H9 (cell line): ENCODE data around the gene NPB. TPM values are rescaled to one million over a fixed set of nuclear protein-coding genes. Genes with fewer than 3 reads are reported as not detected.

Experiments
- DNase-seq: peaks from one replicate; pipeline ENCODE4 v3.0.0-alpha.2; 2017
- H2AFZ ChIP-seq: one replicate; pipeline ENCODE4 v1.6.1; 2013; ENCODE audit warnings: mild to moderate bottlenecking, low read length, control low read depth, moderate library complexity
- H2AK5ac ChIP-seq: 2 replicates; pipeline ENCODE4 v1.6.1; 2013; ENCODE audit warnings: low read length, control low read depth, mixed read lengths; ENCODE audit not compliant: insufficient read length
- H2BK120ac ChIP-seq: one replicate; pipeline ENCODE4 v1.6.1; 2013; ENCODE audit warnings: low read depth, mild to moderate bottlenecking, low read length, control low read depth, inconsistent platforms; ENCODE audit not compliant: poor library complexity, severe bottlenecking
- H2BK12ac ChIP-seq: 2 replicates; pipeline ENCODE4 v1.6.1; 2013; ENCODE audit warnings: low read length, control low read depth, mixed read lengths, low read depth; ENCODE audit not compliant: insufficient read length
- H2BK15ac ChIP-seq: 2 replicates; pipeline ENCODE4 v1.6.1; 2013; ENCODE audit warnings: low read depth, low read length, control low read depth
- H2BK20ac ChIP-seq: one replicate; pipeline ENCODE4 v1.6.1; 2013; ENCODE audit warnings: low read depth, mild to moderate bottlenecking, low read length, control low read depth, inconsistent platforms; ENCODE audit not compliant: poor library complexity, severe bottlenecking
- H2BK5ac ChIP-seq: 2 replicates; pipeline ENCODE4 v1.6.1; 2013; ENCODE audit warnings: low read length, control low read depth, mixed read lengths; ENCODE audit not compliant: insufficient read length
- H3K14ac ChIP-seq: 2 replicates; pipeline ENCODE4 v1.6.1; 2013; ENCODE audit warnings: low read length, control low read depth; ENCODE audit not compliant: insufficient read depth
- H3K18ac ChIP-seq: 2 replicates; pipeline ENCODE4 v1.6.1; 2013; ENCODE audit warnings: low read depth, mild to moderate bottlenecking, mixed read lengths, low read length, control low read depth; ENCODE audit not compliant: insufficient read length
- H3K23ac ChIP-seq: 2 replicates; pipeline ENCODE4 v1.6.1; 2013; ENCODE audit warnings: low read length, control low read depth, mixed read lengths, low read depth; ENCODE audit not compliant: insufficient read length
- H3K23me2 ChIP-seq: 2 replicates; pipeline ENCODE4 v1.6.1; 2013; ENCODE audit warnings: low read depth, mild to moderate bottlenecking, mixed read lengths, low read length, control low read depth; ENCODE audit not compliant: insufficient read length, poor library complexity, severe bottlenecking
- H3K27ac ChIP-seq: 2 replicates; pipeline ENCODE4 v1.5.1; 2013; ENCODE audit warnings: low read length, control low read depth, mixed read lengths, low read depth; ENCODE audit not compliant: insufficient read length
- H3K27me3 ChIP-seq: 2 replicates; pipeline ENCODE4 v1.6.1; 2013; ENCODE audit warnings: low read length, control low read depth, inconsistent platforms; ENCODE audit not compliant: insufficient read depth
- H3K4ac ChIP-seq: 2 replicates; pipeline ENCODE4 v1.6.1; 2013; ENCODE audit warnings: low read depth, mild to moderate bottlenecking, control low read depth, inconsistent platforms, low read length, moderate library complexity
- H3K4me1 ChIP-seq: 2 replicates; pipeline ENCODE4 v1.6.1; 2013; ENCODE audit warnings: low read length, control low read depth, inconsistent platforms; ENCODE audit not compliant: insufficient read depth
- H3K4me2 ChIP-seq: 2 replicates; pipeline ENCODE4 v1.6.1; 2013; ENCODE audit warnings: low read length, control low read depth, mixed read lengths; ENCODE audit not compliant: insufficient read length, insufficient read depth
- H3K56ac ChIP-seq: 2 replicates; pipeline ENCODE4 v1.6.1; 2013; ENCODE audit warnings: low read depth, mild to moderate bottlenecking, mixed read lengths, low read length, control low read depth; ENCODE audit not compliant: insufficient read length
- H3K79me1 ChIP-seq: 2 replicates; pipeline ENCODE4 v1.6.1; 2013; ENCODE audit warnings: low read depth, mild to moderate bottlenecking, moderate library complexity, low read length, control low read depth, inconsistent platforms; ENCODE audit not compliant: insufficient read depth, poor library complexity, severe bottlenecking
- H3K79me2 ChIP-seq: 2 replicates; pipeline ENCODE4 v1.6.1; 2013; ENCODE audit warnings: low read length, control low read depth, inconsistent platforms; ENCODE audit not compliant: insufficient read depth
- H3K9ac ChIP-seq: 2 replicates; pipeline ENCODE4 v1.6.1; 2013; ENCODE audit warnings: low read length, control low read depth, mixed read lengths; ENCODE audit not compliant: insufficient read length; ENCODE audit errors: extremely low read depth
- H3K9me3 ChIP-seq: one replicate; pipeline ENCODE4 v1.6.1; 2013; ENCODE audit warnings: low read depth, low read length, inconsistent platforms; ENCODE audit not compliant: control insufficient read depth
- H3T11ph ChIP-seq: one replicate; pipeline ENCODE4 v1.6.1; 2013; ENCODE audit warnings: mild to moderate bottlenecking, low read length, control low read depth, inconsistent platforms
- H4K20me1 ChIP-seq: one replicate; pipeline ENCODE4 v1.6.1; 2013; ENCODE audit not compliant: control insufficient read depth, insufficient read length, insufficient read depth
- H4K5ac ChIP-seq: 2 replicates; pipeline ENCODE4 v1.6.1; 2013; ENCODE audit warnings: low read depth, mild to moderate bottlenecking, mixed read lengths, low read length, control low read depth; ENCODE audit not compliant: insufficient read length
- H4K8ac ChIP-seq: replicated peaks from 2 replicates; pipeline ENCODE4 v1.6.1; 2013; ENCODE audit warnings: low read length, control low read depth, mixed read lengths, low read depth; ENCODE audit not compliant: insufficient read length
- H4K91ac ChIP-seq: 2 replicates; pipeline ENCODE4 v1.6.1; 2013; ENCODE audit warnings: low read depth, mild to moderate bottlenecking, moderate library complexity, mixed read lengths, low read length, control low read depth; ENCODE audit not compliant: insufficient read length
- H3K27ac Mint-ChIP-seq, 3 experiments: 2 replicates in 2 of 3; 3 replicates in 1 of 3; pipeline ENCODE4 v1.8.0; 2020 to 2021; ENCODE audit warnings: mixed read lengths in 3 of 3, mild to moderate bottlenecking in 1 of 3, moderate library complexity in 1 of 3
- H3K27me3 Mint-ChIP-seq: 2 replicates; pipeline ENCODE4 v1.8.0; 2021; ENCODE audit warnings: low read depth, mild to moderate bottlenecking, moderate library complexity, mixed read lengths
- H3K36me3 Mint-ChIP-seq, 3 experiments: 2 replicates in 2 of 3; 3 replicates in 1 of 3; pipeline ENCODE4 v1.8.0; 2020 to 2021; ENCODE audit warnings: low read depth in 3 of 3, mixed read lengths in 3 of 3; ENCODE audit not compliant: insufficient read depth in 1 of 3
- H3K4me1 Mint-ChIP-seq, 2 experiments: 2 replicates each; pipeline ENCODE4 v1.8.0; 2020; ENCODE audit warnings: mixed read lengths in 2 of 2
- H3K4me3 Mint-ChIP-seq, 2 experiments: 2 replicates in 1 of 2; 3 replicates in 1 of 2; pipeline ENCODE4 v1.8.0; 2020 to 2021; ENCODE audit warnings: mild to moderate bottlenecking in 2 of 2, mixed read lengths in 2 of 2, moderate library complexity in 1 of 2
- H3K9me3 Mint-ChIP-seq, 2 experiments: 2 replicates in 1 of 2; 3 replicates in 1 of 2; pipeline ENCODE4 v1.8.0; 2020; ENCODE audit warnings: mild to moderate bottlenecking in 2 of 2, mixed read lengths in 2 of 2, moderate library complexity in 1 of 2
- CTCF ChIP-seq: fragments of 200-600 bp; sonication (generic); conservative IDR thresholded peaks from 3 replicates; pipeline ENCODE4 v1.8.0; 2021; ENCODE audit warnings: antibody characterized with exemption, mild to moderate bottlenecking
- WGBS: extraction: QIAGEN DNeasy Blood & Tissue Kit; methylation state at CpG from one replicate; pipeline ENCODE4 v1.1.7; 2013; ENCODE audit warnings: missing lambda C conversion rate, low lambda C conversion rate, mixed read lengths; ENCODE audit not compliant: insufficient read length; ENCODE audit errors: extremely low coverage; 5-methylcytosine and 5-hydroxymethylcytosine counted together
- total RNA-seq: library from RNA; stranded (reverse); gene quantifications from 2 replicates; pipeline ENCODE4 v1.2.1, GENCODE V29; 2021

The NPB gene
- total RNA-seq, 1 experiment from 2014 or later: 2.1 TPM

DNA sequence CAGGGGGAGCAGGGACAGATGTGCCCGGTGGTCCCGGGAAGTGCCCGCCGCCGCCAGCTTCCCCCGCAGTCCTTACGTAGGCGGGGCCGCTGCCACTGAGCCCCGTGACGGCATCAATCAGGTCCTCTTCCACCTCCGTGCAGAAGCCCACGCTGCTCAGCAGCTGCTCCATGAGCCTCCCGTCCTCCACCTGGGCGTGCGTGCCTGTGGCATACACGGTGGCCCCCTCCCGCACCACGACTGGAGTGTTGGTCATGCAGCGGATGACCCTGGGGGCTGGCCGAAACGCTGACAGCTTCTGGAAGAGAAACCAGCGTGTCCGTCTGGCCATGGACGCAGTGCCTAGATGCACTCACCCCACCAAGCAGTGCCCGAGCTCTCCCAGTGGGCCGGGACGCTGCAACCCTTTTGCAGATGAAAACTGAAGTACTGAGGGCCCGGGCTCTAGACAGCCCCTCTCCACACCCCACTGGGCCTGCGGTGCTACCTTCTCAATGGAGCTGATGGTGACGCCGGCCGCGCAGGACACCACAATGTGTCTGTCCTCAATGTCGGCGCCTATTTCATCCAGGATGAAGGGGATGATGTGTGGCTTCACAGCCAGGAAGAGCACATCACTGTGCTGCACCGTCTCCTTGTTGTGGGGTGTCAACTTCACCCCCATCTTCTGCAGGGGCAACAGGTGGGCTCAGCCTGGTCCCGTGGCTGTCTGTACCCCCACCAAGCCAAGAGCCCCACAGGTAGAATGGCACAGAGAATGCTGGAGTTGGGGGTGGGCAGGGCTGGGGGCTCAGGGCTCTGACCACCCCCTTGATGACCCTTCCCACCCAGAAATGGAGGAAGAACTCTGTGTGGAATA lies 33.0 kb downstream of the NPB start:
- no peak overlapping the region for H2AFZ ChIP-seq
- H4K20me1 ChIP-seq: peaks cover 4% of the 10 kb centered on the region
- H3K4me1 Mint-ChIP-seq: peaks cover 0 to 19% of the 10 kb centered on the region in 2 experiments; a peak in 2 of 4 replicates
- H2BK12ac ChIP-seq: no peak overlapping the region
- no peak for DNase-seq
- no peak overlapping the region for H3K23ac ChIP-seq
- H4K5ac ChIP-seq: no peak overlapping the region
- H3K4me1 ChIP-seq: no peaks in the 10 kb centered on the region
- no peak overlapping the region for H3K14ac ChIP-seq
- no peak overlapping the region for H3K4ac ChIP-seq
- no peaks in the 10 kb centered on the region; the same call in 1 of the 2 replicates for H3K27me3 ChIP-seq
- H3K4me3 Mint-ChIP-seq: peak overlapping the region; percentile 80 to 96
- H2BK5ac ChIP-seq: no peak overlapping the region
- H2BK15ac ChIP-seq: no peak overlapping the region
- peaks cover 4% of the 10 kb centered on the region for H3K23me2 ChIP-seq
- no peak overlapping the region for H2AK5ac ChIP-seq
- H3K27ac ChIP-seq: no peak overlapping the region
- no peak overlapping the region for H3T11ph ChIP-seq
- no peak overlapping the region for H4K8ac ChIP-seq
- H3K9me3 ChIP-seq: no peaks in the 10 kb centered on the region
- H3K79me1 ChIP-seq: peaks cover 3% of the 10 kb centered on the region
- H4K91ac ChIP-seq: no peak overlapping the region
- peaks cover 2% of the 10 kb centered on the region; the same call in 1 of the 2 replicates for H3K79me2 ChIP-seq
- no peak overlapping the region for H2BK120ac ChIP-seq
- peaks cover 3 to 32% (median 21%) of the 10 kb centered on the region in 3 experiments; a peak in 6 of 7 replicates for H3K36me3 Mint-ChIP-seq
- WGBS: no CpG with 5 or more reads among the region's 38 CpGs
- H3K56ac ChIP-seq: no peak overlapping the region
- H3K9ac ChIP-seq: no peak overlapping the region
- peaks cover 33% of the 10 kb centered on the region for H3K27me3 Mint-ChIP-seq
- no peak overlapping the region for H3K4me2 ChIP-seq
- no peaks in the 10 kb centered on the region for H3K9me3 Mint-ChIP-seq
- no peak overlapping the region for H3K27ac Mint-ChIP-seq
- no peak overlapping the region for H2BK20ac ChIP-seq
- no peak for TF ChIP-seq CTCF
- H3K18ac ChIP-seq: no peak overlapping the region
